PC-3 (cell line): ENCODE results near the gene RNF183. TPM values are rescaled to one million over a fixed set of nuclear protein-coding genes. Genes with fewer than 3 reads are reported as not detected.
A peak's percentile ranks its signal among the peaks of the same experiment; 100 is the strongest.

Experiments used
- ATAC-seq: fragments of 200-7000 bp; cut with Tn5 transposase; 2 replicates; pipeline ENCODE4 v1.9.1; 2020; ENCODE audit warnings: mild to moderate bottlenecking, moderate library complexity
- BruUV-seq: library from RNA; stranded (reverse); fragments of 400-500 nt; replicated peaks from 2 replicates; lab custom pipeline; 2021; lab: Mats Ljungman, UMichigan
- CTCF ChIA-PET: fragments of 300-600 bp; sonication (Branson Sonifier 250); formaldehyde crosslinking; loops from one replicate; lab custom pipeline; 2022; ENCODE audit warnings: antibody characterized with exemption; lab: Charles Lee
- POLR2A ChIA-PET: fragments of 300-600 bp; sonication (Branson Sonifier 250); formaldehyde crosslinking; loops from one replicate; lab custom pipeline; 2022; ENCODE audit warnings: antibody characterized with exemption; ENCODE audit not compliant: unreplicated experiment; lab: Charles Lee
- DNase-seq: peaks from one replicate; pipeline ENCODE4 v3.0.0-alpha.2; 2015
- H2AFZ ChIP-seq: fragments of 300-600 bp; sonication (generic); 2 replicates; pipeline ENCODE4 v1.6.0; 2016; ENCODE audit warnings: antibody characterized with exemption, low read length
- H3F3A ChIP-seq: fragments of 300-600 bp; sonication (generic); one replicate; pipeline ENCODE4 v1.6.0; 2017; ENCODE audit warnings: antibody characterized with exemption, low read length, control low read depth, mild to moderate bottlenecking; ENCODE audit not compliant: unreplicated experiment
- H3K27ac ChIP-seq: fragments of 300-600 bp; sonication (generic); 2 replicates; pipeline ENCODE4 v1.5.1; 2016; ENCODE audit warnings: mild to moderate bottlenecking, low read length
- H3K27me3 ChIP-seq: fragments of 300-600 bp; sonication (generic); 2 replicates; pipeline ENCODE4 v1.6.1; 2016; ENCODE audit warnings: low read length, mixed read lengths
- H3K36me3 ChIP-seq: fragments of 300-600 bp; sonication (generic); 2 replicates; pipeline ENCODE4 v1.6.1; 2016; ENCODE audit warnings: low read depth, mixed run types, low read length, mixed read lengths
- H3K4me1 ChIP-seq: fragments of 300-600 bp; sonication (generic); 2 replicates; pipeline ENCODE4 v1.5.1; 2016; ENCODE audit warnings: low read length; ENCODE audit not compliant: insufficient read depth
- H3K4me2 ChIP-seq: fragments of 300-600 bp; sonication (generic); 2 replicates; pipeline ENCODE4 v1.6.0; 2016; ENCODE audit warnings: low read length
- H3K4me3 ChIP-seq: fragments of 300-600 bp; sonication (generic); 2 replicates; pipeline ENCODE4 v1.5.1; 2016; ENCODE audit warnings: mild to moderate bottlenecking, low read length, mixed read lengths
- H3K79me2 ChIP-seq: fragments of 300-600 bp; sonication (generic); 2 replicates; pipeline ENCODE4 v1.6.1; 2017; ENCODE audit warnings: low read length, mixed read lengths
- H3K9ac ChIP-seq: fragments of 300-600 bp; sonication (generic); 2 replicates; pipeline ENCODE4 v1.6.0; 2016; ENCODE audit warnings: mild to moderate bottlenecking, low read length
- H3K9me2 ChIP-seq: fragments of 300-600 bp; sonication (generic); replicated peaks from 2 replicates; pipeline ENCODE4 v1.6.1; 2016; ENCODE audit warnings: mixed run types, low read length, mixed read lengths
- H3K9me3 ChIP-seq: fragments of 300-600 bp; sonication (generic); 2 replicates; pipeline ENCODE4 v1.6.1; 2016; ENCODE audit warnings: low read length, mixed read lengths
- H4K20me1 ChIP-seq: fragments of 300-600 bp; sonication (generic); 2 replicates; pipeline ENCODE4 v1.6.1; 2016; ENCODE audit warnings: low read length, mixed read lengths
- CTCF ChIP-seq: fragments of 300-600 bp; sonication (generic); conservative IDR thresholded peaks from 2 replicates; pipeline ENCODE4 v1.5.1; 2017; ENCODE audit warnings: antibody characterized with exemption, low read depth, mild to moderate bottlenecking, low read length
- EZH2 ChIP-seq: fragments of 300-600 bp; sonication (generic); IDR thresholded peaks from one replicate; pipeline ENCODE4 v1.6.1; 2017; ENCODE audit warnings: antibody characterized with exemption, mild to moderate bottlenecking, low read length; ENCODE audit not compliant: unreplicated experiment
- EZH2phosphoT487 ChIP-seq: fragments of 300-600 bp; sonication (generic); IDR thresholded peaks from 2 replicates; pipeline ENCODE4 v1.6.1; 2018; ENCODE audit warnings: mild to moderate bottlenecking, antibody characterized with exemption, low read length, borderline replicate concordance
- intact Hi-C: fragments of 100-400 bp; cut with micrococcal nuclease; formaldehyde crosslinking; loops from 2 replicates; pipeline ENCODE4 v1.9.0; 2023
- total RNA-seq: library from RNA; depleted of rRNA; stranded (reverse); fragments of >200 nt; gene quantifications from 2 replicates; pipeline ENCODE4 v1.2.3, GENCODE V29; 2014

The RNF183 gene
- total RNA-seq, 1 experiment from 2014 or later, result not detected

- H2AFZ ChIP-seq, result no peak overlapping the region
- H3K9me3 ChIP-seq, result no peaks in the 10 kb centered on the region
- no peaks in the 10 kb centered on the region for H3F3A ChIP-seq
- intact Hi-C loops, result no loop called here
- ChIA-PET POLR2A (no interaction called here), CTCF (no interaction called here)
- peaks cover 31% of the 10 kb centered on the region for H3K4me1 ChIP-seq
- no peaks in the 10 kb centered on the region for H3K27me3 ChIP-seq
- H3K9ac ChIP-seq, result peak overlapping the region; percentile 18; the same call in 1 of the 2 replicates
- ATAC-seq (no peak), DNase-seq (peak; percentile 41)
- no peaks in the 10 kb centered on the region for H4K20me1 ChIP-seq
- no TSS peak for BruUV-seq
- H3K4me2 ChIP-seq, result peak overlapping the region; percentile 67
- H3K79me2 ChIP-seq, result peaks cover 17% of the 10 kb centered on the region
- no peak overlapping the region for H3K4me3 ChIP-seq
- peak overlapping the region; percentile 72 for H3K27ac ChIP-seq
- TF ChIP-seq EZH2phosphoT487 (no peak), EZH2 (no peak), CTCF (no peak)
- no peaks in the 10 kb centered on the region for H3K9me2 ChIP-seq
- H3K36me3 ChIP-seq, result no peaks in the 10 kb centered on the region
Observed at GRCh38 chr9:113352006-113352405, 48.8 kb upstream of the RNF183 start.

GRCh38 chr9:113350937-113351336 lies 47.8 kb upstream of the RNF183 start:
- H3K4me1 ChIP-seq, result peaks cover 31% of the 10 kb centered on the region
- no peaks in the 10 kb centered on the region for H3K36me3 ChIP-seq
- peaks cover 17% of the 10 kb centered on the region for H3K79me2 ChIP-seq
- H3K27ac ChIP-seq, result no peak overlapping the region
- peak overlapping the region; percentile 88; the same call in 1 of the 2 replicates for H3K4me2 ChIP-seq
- H3K9me2 ChIP-seq, result no peaks in the 10 kb centered on the region
- ChIA-PET POLR2A (no interaction called here), CTCF (no interaction called here)
- TF ChIP-seq CTCF, result no peak
- no peak for TF ChIP-seq EZH2
- no peak overlapping the region for H3K9ac ChIP-seq
- DNase-seq, result no peak
- no peaks in the 10 kb centered on the region for H3K9me3 ChIP-seq
- intact Hi-C loops, result no loop called here
- ATAC-seq, result no peak
- no peak overlapping the region for H3K4me3 ChIP-seq
- no peak overlapping the region for H2AFZ ChIP-seq
- H4K20me1 ChIP-seq, result no peaks in the 10 kb centered on the region
- no peaks in the 10 kb centered on the region for H3K27me3 ChIP-seq
- no TSS peak for BruUV-seq
- H3F3A ChIP-seq, result no peaks in the 10 kb centered on the region

- ATAC-seq (no peak), DNase-seq (no peak)
- POLR2A ChIA-PET, result no interaction called here
- BruUV-seq, result TSS peak; percentile 24
- H3K9ac ChIP-seq, result peak overlapping the region; percentile 37; the same call in 1 of the 2 replicates
- H3K79me2 ChIP-seq, result peaks cover 17% of the 10 kb centered on the region
- H3K36me3 ChIP-seq, result no peaks in the 10 kb centered on the region
- peak overlapping the region; percentile 77 for H3K4me3 ChIP-seq
- CTCF ChIA-PET, result interaction anchor here (0.6 kb wide), 1 partner anchor 11 kb away, joined by 4 read pairs; no protein-coding TSS in a partner anchor
- TF ChIP-seq EZH2 (no peak), EZH2phosphoT487 (no peak), CTCF (no peak)
- no peak overlapping the region for H3K27ac ChIP-seq
- peak overlapping the region; percentile 88 for H3K4me2 ChIP-seq
- no peaks in the 10 kb centered on the region for H3K27me3 ChIP-seq
- peaks cover 31% of the 10 kb centered on the region for H3K4me1 ChIP-seq
- peak overlapping the region; percentile 75; the same call in 1 of the 2 replicates for H2AFZ ChIP-seq
- H3F3A ChIP-seq, result no peaks in the 10 kb centered on the region
- intact Hi-C loops, result no loop called here
- no peaks in the 10 kb centered on the region for H3K9me2 ChIP-seq
- no peaks in the 10 kb centered on the region for H3K9me3 ChIP-seq
- no peaks in the 10 kb centered on the region for H4K20me1 ChIP-seq
Observed at GRCh38 chr9:113350107-113350661, 47.0 kb upstream of the RNF183 start.
